Measurements from ENCODE around the gene KDM6B. TPM values are rescaled to one million over a fixed set of nuclear protein-coding genes. Genes with fewer than 3 reads are reported as not detected.

KDM6B gene
- total and polyA plus RNA-seq, 9 of the 15 experiments (the other 6 are each of a cell fraction or from before 2014, with no cell fraction given): 0.01 to 22.9 (median 2.2) TPM

DNA sequence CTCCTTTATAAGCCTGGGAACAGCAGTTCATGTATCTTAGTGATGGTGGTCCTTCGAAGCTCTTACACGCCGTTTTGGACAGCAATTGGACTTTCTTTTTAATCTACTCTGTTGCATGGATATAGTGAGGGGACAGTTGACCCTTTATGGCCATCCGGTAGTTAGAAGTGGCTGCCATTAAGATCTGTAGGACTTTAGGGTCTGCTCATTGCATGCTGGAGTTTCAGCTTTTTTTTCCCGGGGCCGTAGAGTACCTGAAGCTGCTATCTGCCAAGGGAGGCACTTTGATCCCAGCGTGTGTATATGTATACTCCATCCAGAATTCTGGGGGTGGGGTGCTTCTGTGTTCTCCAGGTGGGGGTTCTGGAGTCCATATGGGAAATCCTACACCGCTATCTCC lies 25.0 kb downstream of the KDM6B start:
- DNase-seq (ENCODE audit: extremely low read depth in 1 of 4, low spot score in 3 of 4) (no peak), FAIRE-seq (no peak), ATAC-seq (no peak)
- POLR2A ChIA-PET: interaction anchor here (0.5 to 2.9 kb wide), 2 partner anchors 11 to 26 kb away, joined by 3 to 17 read pairs; no protein-coding TSS in a partner anchor
- H3K4me1 ChIP-seq (replicated peaks in 1 of 2; ENCODE audit: control insufficient read depth in 2 of 2, insufficient read depth in 2 of 2, low read length in 2 of 2): peaks cover 11 to 37% of the 10 kb centered on the region in 2 experiments; a peak in 4 of 5 replicates
- in situ Hi-C loops (cut with MboI): no loop called here
- peaks cover 12% of the 10 kb centered on the region for H3K79me2 ChIP-seq (ENCODE audit: control insufficient read depth, insufficient read depth, low read length)
- peak overlapping the region; percentile 88 to 94; a peak in 2 of 4 replicates for H3K9ac ChIP-seq (ENCODE audit: insufficient read depth in 1 of 2, low read depth in 2 of 2, low read length in 2 of 2)
- TF ChIP-seq, protein P1, sequence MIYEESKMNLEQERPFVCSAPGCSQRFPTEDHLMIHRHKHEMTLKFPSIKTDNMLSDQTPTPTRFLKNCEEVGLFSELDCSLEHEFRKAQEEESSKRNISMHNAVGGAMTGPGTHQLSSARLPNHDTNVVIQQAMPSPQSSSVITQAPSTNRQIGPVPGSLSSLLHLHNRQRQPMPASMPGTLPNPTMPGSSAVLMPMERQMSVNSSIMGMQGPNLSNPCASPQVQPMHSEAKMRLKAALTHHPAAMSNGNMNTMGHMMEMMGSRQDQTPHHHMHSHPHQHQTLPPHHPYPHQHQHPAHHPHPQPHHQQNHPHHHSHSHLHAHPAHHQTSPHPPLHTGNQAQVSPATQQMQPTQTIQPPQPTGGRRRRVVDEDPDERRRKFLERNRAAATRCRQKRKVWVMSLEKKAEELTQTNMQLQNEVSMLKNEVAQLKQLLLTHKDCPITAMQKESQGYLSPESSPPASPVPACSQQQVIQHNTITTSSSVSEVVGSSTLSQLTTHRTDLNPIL (CRISPR knock-in tag; IDR thresholded peaks at IDR 0.05): no peak
- TF ChIP-seq ZNF696 (CRISPR knock-in tag; conservative IDR thresholded peaks at IDR 0.05): no peak
- no peak for TF ChIP-seq SPI1 (IDR thresholded peaks at IDR 0.05; ENCODE audit: borderline replicate concordance, low read depth, low read length)
- TF ChIP-seq, protein P2, sequence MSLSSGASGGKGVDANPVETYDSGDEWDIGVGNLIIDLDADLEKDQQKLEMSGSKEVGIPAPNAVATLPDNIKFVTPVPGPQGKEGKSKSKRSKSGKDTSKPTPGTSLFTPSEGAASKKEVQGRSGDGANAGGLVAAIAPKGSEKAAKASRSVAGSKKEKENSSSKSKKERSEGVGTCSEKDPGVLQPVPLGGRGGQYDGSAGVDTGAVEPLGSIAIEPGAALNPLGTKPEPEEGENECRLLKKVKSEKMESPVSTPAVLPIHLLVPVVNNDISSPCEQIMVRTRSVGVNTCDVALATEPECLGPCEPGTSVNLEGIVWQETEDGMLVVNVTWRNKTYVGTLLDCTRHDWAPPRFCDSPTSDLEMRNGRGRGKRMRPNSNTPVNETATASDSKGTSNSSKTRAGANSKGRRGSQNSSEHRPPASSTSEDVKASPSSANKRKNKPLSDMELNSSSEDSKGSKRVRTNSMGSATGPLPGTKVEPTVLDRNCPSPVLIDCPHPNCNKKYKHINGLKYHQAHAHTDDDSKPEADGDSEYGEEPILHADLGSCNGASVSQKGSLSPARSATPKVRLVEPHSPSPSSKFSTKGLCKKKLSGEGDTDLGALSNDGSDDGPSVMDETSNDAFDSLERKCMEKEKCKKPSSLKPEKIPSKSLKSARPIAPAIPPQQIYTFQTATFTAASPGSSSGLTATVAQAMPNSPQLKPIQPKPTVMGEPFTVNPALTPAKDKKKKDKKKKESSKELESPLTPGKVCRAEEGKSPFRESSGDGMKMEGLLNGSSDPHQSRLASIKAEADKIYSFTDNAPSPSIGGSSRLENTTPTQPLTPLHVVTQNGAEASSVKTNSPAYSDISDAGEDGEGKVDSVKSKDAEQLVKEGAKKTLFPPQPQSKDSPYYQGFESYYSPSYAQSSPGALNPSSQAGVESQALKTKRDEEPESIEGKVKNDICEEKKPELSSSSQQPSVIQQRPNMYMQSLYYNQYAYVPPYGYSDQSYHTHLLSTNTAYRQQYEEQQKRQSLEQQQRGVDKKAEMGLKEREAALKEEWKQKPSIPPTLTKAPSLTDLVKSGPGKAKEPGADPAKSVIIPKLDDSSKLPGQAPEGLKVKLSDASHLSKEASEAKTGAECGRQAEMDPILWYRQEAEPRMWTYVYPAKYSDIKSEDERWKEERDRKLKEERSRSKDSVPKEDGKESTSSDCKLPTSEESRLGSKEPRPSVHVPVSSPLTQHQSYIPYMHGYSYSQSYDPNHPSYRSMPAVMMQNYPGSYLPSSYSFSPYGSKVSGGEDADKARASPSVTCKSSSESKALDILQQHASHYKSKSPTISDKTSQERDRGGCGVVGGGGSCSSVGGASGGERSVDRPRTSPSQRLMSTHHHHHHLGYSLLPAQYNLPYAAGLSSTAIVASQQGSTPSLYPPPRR (CRISPR knock-in tag; IDR thresholded peaks at IDR 0.05; ENCODE audit: borderline replicate concordance): no peak
- no peak for TF ChIP-seq NFATC3 (IDR thresholded peaks at IDR 0.05)
- TF ChIP-seq HDGF (IDR thresholded peaks at IDR 0.05): no peak
- TF ChIP-seq MCM2 (IDR thresholded peaks at IDR 0.05; ENCODE audit: low read depth): no peak
- TF ChIP-seq, protein P3, sequence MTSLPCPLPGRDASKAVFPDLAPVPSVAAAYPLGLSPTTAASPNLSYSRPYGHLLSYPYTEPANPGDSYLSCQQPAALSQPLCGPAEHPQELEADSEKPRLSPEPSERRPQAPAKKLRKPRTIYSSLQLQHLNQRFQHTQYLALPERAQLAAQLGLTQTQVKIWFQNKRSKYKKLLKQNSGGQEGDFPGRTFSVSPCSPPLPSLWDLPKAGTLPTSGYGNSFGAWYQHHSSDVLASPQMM (CRISPR knock-in tag; IDR thresholded peaks at IDR 0.05): no peak
- TF ChIP-seq RBM34 (IDR thresholded peaks at IDR 0.05; ENCODE audit: borderline replicate concordance, insufficient read depth, low read length): no peak
- H3K4me2 ChIP-seq (ENCODE audit: insufficient read depth, low read length): peak overlapping the region; percentile 93
- intact Hi-C loops (cut with micrococcal nuclease): loop anchor here (5.0 to 10.0 kb wide), 2 partner anchors 37 to 114 kb away; no protein-coding TSS in a partner anchor
- no peak overlapping the region for H2AFZ ChIP-seq (ENCODE audit: low read depth, low read length)
- 74% methylated on average over 7 of the region's 8 CpGs for WGBS (ENCODE audit: insufficient coverage, low coverage, missing lambda C conversion rate)
- no peaks in the 10 kb centered on the region for H3K9me1 ChIP-seq (ENCODE audit: control insufficient read depth, insufficient read depth, low read length)
- no peak overlapping the region for H3K27ac ChIP-seq (ENCODE audit: extremely low read depth, low read depth, low read length)
- no peaks in the 10 kb centered on the region for H3K27me3 ChIP-seq (ENCODE audit: control insufficient read depth in 2 of 2, insufficient read depth in 2 of 2, low read length in 2 of 2)
- H3K36me3 ChIP-seq (ENCODE audit: control insufficient read depth, insufficient read depth, low read length): peaks cover 20% of the 10 kb centered on the region; the same call in 2 of the 3 replicates
- no peaks in the 10 kb centered on the region for H4K20me1 ChIP-seq (replicated peaks; ENCODE audit: control insufficient read depth, insufficient read depth, low read length)
- BruUV-seq (replicated peaks): no TSS peak
- CTCF ChIA-PET (ENCODE audit: low intra/inter-chr PET ratio): interaction anchor here (0.7 to 1.0 kb wide), 2 partner anchors 17 to 113 kb away, joined by 3 to 4 read pairs; no protein-coding TSS in a partner anchor
- H3K4me3 ChIP-seq: peak overlapping the region; percentile 65
- H3K9me3 ChIP-seq (replicated peaks; ENCODE audit: control insufficient read depth, insufficient read depth, low read depth, low read length): no peaks in the 10 kb centered on the region

All from K562 (cell line).